Amniotic epithelial cell (primary cell): ENCODE data around the gene PWWP2B.
A peak's percentile ranks its signal among the peaks of the same experiment; 100 is the strongest.

ENCODE experiments used
- DNase-seq: peaks from one replicate; pipeline ENCODE4 v3.0.0-alpha.2; 2010; ENCODE audit warnings: low read depth

PWWP2B gene

DNA sequence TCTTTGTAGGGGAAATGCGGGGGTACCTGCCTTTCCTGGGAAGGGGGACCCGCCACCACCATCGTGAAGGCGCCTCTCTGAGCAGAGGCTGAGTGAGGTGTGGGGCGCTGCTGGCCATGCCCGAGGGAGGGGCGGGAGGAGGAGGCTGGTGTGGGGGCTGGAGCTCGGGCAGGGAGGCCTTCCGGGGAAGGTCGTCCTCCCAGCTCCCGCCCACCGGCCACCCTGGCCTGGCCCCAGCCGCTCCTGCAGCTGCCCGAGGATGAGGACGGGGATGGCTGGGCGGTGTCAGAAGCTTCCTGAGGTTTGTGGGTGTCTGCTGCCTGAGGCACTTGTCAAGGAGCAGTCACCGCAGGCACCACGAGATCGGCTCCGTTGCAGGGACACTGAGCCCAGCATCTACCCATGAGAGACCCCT lies 11.4 kb downstream of the PWWP2B start:
- DNase-seq: peak; percentile 35

DNA sequence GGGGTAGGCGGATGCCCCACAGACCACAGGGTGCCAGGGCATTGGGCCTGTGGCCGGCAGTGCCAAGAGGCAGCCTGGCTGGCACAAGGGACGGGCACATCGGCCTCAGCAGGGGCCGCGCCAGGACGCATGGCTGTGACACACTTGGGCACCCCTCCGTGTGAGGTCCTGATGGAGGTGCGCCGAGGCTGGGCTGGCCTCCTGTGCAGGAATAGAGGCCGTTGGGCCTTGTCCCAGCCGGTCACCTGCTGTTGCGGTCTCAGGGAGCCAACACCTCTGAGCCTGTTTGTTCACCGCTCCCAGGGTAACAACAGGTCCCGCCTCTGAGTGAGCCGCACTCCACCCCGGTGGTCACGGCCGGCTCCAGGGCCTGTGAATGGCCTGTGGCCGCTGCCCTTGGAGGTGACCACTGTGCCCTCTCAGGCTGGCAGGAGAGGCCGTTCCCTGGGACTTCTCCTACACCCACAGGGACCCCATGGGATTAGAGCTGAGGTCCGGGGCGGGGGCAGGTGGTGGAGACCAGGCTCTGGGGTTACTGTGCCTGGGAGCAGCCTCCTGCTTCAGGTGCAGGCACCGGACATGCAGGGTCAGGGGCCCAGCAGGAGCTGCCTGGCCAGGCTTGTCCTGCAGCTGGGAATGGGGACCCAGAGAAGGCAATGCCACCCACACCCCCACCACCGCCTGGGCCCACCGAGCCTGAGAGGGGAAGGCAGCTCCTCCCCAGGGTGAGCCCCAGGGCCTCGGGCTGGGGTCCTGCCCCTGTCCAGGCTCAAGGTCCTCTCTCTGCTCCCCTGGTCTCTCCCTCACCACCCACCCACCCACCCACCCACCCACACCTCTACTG lies 12.0 kb downstream of the PWWP2B start:
- no peak for DNase-seq

DNA sequence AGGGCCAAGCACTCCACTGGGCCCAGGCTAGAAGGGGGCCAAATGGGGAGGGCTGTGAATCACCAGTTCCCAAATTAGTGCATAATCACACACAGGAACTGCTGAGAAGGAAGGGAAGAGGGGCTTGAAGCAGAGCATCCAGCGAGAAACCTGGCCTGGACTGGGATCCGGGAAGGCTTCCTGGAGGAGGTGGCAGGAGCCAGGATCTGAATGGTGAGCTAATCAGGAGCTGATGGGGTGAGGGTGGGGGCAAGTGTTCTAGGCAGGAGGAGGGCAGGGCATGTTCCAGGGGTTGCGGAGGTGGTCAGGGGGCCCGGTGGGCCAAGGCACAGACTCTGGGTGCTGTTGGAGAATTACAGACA lies 12.6 kb downstream of the PWWP2B start:
- no peak for DNase-seq

DNA sequence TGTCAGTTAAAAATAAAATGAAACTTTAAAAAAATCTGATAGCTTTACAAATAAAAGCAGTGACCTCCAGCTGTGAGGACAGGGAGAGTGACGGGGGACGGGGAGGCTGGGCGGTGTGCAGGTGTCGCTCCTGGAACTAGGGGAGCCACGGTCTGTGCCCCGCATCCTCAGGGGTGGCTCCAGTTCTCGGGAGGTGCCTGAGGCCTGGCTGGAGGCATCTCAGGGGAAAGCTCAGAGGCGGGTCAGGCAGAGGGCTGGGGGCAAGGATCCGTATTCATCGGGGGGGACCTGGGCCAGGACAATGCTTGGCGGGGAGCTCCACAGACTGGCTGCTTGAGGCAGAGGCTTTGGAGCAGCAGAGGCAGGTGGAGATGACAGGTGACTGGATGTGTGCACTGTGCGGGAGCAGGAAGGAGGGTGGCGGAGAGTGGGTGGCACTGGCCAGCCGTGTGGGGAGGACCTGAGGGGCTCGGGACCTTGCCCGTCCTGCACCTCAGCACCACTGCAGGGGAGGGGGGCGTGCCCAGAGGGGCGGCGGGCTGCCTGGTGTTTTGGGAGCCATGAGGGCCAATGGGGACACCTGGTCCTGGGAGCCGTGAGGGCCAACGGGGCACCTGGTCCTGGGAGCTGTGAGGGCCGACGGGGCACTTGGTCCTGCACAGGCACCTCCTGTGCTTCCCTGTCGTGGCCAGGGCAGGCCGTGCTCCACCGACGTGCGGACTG lies 13.2 kb downstream of the PWWP2B start:
- no peak for DNase-seq

GRCh38 chr10:132410779-132411532 lies 14.0 kb downstream of the PWWP2B start:
- DNase-seq: no peak

DNA sequence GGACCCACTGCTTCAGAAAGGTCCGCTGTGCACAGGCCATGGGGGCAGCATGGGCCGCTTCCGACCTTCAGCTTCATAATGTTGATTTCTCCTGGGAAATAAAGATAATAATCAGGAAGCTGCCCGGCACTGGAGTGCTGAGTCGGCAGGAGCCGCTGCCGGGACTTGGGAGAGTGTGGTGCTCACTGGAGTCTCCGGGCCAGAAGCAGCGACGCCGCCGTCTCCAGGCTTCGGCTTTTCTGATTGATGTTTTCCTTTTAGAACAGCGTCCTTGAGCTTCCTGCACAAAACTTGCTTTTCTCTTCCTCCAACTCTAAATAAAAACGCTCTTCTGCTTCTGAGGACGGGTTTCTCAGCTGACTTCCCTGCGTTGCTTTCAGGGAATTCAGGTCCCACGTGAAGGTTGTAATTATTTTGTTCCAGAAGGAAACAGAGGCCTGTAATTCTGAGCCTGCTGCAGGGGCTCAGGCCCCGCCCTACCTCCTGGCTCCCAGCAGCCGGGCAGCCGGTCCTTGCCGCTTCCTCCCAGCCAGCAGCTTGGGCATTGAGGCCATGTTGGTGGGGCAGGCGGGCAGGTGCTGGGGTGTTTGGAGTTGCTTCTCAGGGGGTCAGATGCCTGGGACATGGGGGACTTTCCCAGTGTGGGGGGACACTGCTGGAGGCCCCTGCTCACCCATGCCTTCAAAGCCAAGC lies 14.7 kb downstream of the PWWP2B start:
- DNase-seq: peak; percentile 59

- DNase-seq: no peak
Observed at GRCh38 chr10:132412316-132413192, 15.6 kb downstream of the PWWP2B start.

- no peak for DNase-seq
Observed at GRCh38 chr10:132413226-132414205, 16.5 kb downstream of the PWWP2B start.

DNA sequence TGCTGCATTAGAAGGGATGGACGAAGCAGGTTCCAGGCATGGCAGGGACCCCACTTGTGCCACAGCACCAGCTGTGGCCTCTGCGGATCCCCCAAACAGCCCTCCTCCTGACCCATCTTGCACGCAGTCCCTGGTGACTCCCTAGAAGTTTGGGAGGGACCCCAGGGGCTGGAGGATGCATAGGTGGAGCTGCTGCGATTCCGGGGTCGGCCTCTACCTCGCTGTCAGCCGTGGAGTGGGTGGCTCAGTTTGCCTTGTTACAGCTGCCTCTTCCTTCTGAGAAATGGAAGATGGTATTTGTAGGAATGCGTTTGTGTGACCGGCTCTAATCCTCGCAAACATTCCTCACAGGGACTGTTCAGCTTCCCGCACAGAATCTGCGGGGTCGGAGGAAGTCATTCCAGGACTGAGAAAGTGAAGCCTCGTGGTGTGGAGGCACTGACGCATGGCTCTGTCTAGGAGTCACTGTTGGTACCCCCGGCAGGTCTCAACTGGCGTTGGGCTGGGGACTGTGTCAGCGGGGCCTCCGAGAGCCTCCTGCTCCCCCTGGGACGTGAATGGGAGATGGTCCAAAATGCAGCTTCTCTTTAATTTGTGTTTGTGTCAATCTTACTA lies 17.5 kb downstream of the PWWP2B start:
- no peak for DNase-seq

DNA sequence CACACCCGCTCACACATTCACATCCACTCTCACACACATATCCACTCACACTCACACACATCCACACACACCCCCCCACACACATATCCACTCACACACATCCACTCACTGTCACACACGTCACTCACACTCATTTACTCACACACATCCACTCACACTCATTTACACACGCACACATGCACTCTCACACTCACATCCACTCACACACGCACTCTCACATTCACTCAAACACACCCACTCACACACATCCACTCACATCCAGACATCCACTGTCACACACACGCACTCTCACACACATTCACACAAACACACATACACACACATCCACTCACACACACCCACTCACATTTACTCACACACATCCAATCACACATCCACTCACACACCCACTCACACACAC lies 18.3 kb downstream of the PWWP2B start:
- no peak for DNase-seq

DNA sequence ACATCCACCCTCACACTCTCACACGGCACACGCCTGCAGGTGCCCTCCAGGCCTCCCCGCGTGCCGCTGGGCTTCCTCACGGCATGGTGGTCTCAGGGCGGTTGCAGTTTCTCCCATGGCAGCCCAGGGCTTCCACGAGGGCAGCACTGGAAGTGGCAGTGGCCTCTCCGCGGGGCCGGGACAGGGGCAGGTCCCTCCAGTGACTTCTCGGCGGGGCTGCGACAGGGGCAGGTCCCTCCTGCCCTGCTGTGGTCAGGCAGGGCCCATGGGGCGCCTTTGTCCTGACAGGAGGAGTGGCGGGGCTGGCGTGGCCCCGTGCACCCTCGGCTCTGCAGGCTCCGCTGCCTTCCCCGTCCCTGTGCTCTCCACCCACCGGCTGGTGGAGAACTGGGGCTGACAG lies 19.0 kb downstream of the PWWP2B start:
- no peak for DNase-seq

DNA sequence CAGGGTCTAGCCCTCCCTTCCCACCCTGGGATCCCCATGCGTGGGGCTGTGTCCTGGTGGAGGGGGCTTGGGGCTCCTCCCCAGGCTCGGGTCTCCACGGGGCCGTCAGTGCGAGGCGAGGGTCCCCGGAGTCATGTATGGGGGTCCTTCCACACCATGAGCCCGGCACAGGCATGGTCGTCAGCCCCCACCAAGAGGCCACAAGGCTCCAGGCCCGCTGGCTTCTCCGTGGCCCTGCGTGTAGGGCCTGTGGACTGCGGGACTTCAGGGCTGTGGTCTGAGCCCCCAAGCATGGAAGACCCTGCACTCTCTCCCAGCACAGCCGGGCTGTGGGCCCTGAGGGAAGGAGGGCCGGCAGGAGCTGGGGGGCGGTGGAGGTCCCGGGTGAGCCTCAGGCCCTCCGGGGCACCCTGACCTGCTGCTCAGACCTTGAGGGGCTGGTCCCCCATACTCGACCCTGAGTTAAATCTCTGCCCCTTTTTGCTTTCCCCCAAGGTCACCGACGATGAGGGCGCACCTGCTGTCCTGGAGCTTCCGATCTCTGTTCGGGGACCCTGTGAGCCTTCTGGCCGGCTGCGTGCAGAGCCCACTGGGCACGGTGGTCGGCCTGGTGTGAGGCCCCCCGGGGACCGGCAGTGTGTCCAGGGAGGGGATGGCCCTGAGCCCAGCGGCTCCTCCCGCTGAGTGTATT lies 19.7 kb downstream of the PWWP2B start:
- DNase-seq: no peak

DNA sequence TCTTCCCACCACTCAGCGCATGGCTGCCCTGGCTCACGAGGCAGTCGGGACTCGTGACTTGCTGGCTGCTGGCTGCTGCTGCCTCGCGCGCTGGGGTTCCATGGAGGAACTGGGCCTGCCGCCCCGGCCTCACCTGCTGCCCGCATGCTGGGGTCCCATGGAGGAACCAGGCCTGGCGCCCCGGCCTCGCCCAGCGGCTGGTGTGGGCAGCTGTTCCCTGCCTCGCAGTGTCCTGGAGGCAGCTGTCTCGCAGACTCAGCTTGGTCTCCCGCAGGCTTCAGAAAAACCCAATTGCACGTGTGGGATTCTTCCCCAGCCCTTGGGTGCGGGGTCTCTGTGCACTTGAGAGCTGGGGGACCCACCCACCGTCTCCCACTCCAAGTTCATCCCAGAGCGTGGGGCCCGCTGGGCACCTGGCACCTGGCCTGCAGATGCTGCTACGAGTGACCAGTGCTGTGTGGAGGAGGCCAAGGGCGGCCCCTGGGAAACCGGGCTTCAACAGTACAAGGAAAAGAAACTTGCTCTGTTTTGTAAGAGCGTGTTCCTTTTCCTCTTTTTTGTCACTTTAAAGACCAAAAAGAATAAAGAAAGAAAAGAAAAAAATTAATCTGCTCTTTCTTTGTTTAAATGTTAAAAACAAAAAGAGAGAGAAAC lies 20.4 kb downstream of the PWWP2B start:
- no peak for DNase-seq

DNA sequence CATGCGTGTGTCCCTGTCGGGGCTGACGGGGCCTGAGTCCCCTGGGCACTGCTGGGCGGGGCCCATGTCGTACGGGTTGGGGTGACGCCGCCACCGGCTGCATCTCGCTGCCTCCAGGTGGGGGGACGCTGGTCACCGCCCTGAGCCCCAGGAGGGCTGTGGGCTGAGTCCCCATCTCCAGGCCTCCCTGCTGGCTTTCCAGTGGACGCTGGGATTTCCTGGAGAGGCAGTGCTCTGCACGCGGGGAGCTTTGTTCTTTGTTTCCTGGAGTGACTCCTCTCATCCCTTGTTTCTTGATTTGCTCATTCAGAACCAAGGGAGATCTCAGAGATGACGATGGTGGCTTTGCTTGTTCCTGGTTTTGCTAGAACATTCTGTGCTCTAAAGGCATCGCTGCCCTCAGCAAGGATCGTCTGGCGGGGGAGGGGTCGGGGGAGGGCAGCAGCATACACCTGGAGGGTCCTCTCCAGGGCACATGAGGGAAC lies 21.0 kb downstream of the PWWP2B start:
- peak; percentile 71 for DNase-seq

GRCh38 chr10:132418527-132419416 lies 21.8 kb downstream of the PWWP2B start:
- no peak for DNase-seq

- no peak for DNase-seq
Observed at GRCh38 chr10:132419538-132420468, 22.8 kb downstream of the PWWP2B start.
